Mucosa of gallbladder (tissue), 1 donor: ENCODE results near the gene FABP3. TPM values are rescaled to one million over a fixed set of nuclear protein-coding genes. Genes with fewer than 3 reads are reported as not detected.

Source experiments
- DNase-seq: peaks from one replicate; pipeline ENCODE4 v3.0.0-alpha.2; 2020; ENCODE audit warnings: low spot score
- total RNA-seq: library from RNA; stranded (reverse); gene quantifications from one replicate; pipeline ENCODE4 v1.2.1, GENCODE V29; 2021
- donor health status: DM: no; HTN: no; CAD: no.

FABP3 gene
- 13.3 TPM for total RNA-seq

DNA sequence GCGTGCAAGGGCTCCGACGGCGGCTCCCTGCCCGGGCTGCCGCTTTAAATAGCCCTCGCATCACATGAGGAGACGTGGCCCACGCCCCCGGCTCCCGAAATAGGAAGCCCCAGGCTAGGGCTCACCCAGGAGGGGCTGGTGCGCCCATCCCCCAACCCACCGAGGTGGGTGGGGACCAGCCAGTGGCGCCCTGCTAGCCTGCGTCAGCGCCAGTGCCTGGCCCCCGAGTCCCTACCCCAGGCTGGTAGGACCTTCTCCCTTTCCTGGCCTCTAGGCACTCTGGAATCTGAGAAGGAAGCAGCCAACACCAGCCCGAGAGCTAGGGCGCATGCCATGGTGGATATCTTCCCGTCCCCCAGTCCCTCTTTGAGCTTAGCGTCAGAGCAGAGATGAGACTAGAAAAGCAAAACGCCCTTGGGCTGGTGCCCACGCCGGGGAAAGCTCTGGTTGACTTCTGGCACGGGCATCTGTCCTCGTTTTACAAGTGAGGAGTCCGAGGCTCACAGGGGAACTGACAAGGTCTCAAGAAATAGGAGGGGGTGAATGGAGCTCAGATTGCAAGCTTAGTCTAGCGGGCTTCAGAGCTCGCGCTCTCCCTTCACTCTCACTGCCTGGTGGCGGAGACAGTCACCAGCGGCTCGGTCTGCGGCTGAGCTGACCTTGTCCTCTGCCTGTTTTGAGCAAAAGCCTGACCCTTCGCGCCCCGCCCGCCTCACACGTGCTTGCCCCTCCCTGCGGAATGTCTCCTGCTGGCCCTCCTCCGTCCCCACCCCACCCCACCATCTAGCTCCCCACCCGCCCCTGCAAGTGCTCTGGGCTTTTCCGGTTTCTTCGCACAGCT is at the start of gene FABP3:
Gene FABP3, minus strand, starts transcription at position 21 of the 841 bp plus-strand sequence. CDS start 62 bp downstream, outside the sequence.
- peak; percentile 86 for DNase-seq

DNA sequence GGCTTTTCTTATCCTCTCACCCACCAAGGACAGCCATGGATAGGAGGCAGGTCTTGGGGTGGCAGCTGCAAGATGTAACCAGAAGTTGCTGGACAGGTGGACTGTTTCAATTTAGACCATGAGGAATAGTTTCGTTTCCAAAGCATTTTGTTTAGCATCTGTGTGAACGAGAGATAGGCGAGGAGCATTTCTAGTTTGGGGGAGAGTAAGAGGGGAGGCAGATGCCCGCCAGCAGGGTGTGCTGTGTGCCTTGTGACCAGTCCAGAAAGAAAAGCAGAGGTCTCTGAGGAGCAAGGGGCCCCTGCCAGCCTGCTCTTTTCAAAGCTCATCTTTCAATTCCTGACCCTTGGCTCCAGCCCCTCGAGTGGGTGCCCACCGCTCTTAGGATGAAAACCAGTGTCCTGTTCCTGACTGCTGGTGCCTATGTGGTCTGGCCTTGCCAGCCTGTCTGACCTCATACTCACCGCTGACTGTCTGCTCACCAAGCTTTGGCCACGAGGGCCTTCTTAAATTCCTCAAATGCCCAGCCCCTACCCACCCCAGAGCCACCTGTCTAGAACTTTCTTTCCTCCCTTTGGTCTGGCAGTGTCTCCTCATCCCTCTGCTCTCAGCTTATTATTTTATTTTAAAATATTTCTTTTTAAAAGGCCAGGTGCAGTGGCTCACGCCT is 48.6 kb upstream of the FABP3 start:
- no peak for DNase-seq

- no peak for DNase-seq
Measured at GRCh38 chr1:31420716-31421115, 47.8 kb upstream of the FABP3 start.

- no peak for DNase-seq
Measured at GRCh38 chr1:31418626-31419323, 45.9 kb upstream of the FABP3 start.

DNA sequence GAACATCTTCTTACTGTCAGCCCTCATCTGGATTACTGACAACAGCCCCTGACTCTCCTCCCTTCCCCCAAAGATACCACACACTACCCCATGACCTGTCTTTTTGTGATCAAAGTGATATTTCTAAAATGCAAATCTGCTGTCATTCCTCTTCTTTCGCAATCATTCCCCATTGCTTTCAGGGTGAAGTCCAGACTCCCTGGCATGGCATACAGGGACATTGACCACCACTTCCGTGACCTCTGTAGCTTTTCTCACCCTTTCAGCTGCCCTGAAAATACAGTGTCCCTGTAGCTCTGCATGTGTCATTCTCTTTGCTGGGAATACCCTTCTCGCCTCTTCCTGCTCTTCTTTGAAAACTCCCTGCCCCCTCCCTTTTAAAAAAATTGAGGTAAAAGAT is 44.3 kb upstream of the FABP3 start:
- no peak for DNase-seq

DNA sequence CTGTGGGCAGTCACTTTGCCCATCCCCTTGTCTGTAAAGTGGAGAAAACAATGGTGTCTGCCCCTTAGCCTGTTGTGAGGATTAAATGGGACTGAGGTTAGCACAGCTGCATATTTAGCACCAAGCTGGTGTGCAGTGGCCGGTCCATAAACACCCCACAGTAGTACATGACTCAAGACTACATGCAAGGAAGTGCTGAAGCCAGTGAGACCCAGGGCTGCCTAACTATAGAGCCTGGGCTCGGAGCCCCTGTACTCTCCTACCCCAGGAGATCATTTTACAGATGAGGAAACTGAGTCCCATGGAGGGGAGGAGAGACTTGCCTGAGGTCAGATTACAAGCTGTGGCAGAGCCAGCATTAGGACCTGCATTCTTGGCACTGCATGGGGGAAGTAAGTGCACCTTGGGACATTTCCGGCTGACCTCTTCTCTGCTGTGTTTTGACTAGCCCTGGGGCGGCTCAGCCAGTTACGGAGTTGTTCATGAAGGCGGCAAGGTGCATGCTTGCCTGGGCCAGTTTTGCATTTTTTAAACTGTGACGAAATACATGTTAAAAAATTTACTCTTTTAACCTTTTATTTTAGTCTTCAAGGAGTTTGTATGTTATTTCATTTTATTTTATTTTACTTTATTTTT is 43.3 kb upstream of the FABP3 start:
- DNase-seq = peak; percentile 68

- DNase-seq = no peak
Measured at GRCh38 chr1:31415658-31416057, 42.8 kb upstream of the FABP3 start.

- no peak for DNase-seq
Measured at GRCh38 chr1:31414980-31415370, 42.1 kb upstream of the FABP3 start.

DNA sequence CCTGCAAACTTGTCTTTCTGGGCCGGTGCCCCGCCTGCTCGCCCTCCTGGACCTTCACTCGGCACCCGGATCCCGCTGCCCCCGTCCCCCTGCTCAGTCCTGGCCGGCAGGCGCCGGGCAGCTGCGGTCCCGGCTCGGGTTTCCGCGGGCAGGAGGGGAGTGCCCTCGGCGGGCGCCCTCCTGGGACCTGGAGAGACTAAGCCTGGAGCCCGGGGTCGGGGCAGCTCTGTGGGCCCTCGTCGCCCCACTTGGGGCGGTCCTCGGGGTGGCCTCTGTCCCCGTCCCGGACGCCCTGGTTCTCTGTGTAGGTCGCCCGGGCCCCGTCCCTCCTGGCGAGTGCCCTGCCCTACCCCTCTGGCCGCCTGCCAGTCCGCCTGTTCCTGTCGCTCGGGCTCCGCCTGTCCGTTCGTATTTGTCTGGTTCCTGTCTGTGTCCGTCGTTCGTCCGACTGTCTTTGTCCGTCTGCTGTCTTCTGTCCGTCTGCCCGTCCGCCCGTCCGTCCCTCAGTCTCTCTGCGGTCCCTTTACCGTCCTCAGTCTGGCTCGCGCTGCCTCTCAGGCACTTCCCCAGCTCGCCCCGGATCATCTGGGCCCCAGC is 40.6 kb upstream of the FABP3 start:
- peak; percentile 75 for DNase-seq

DNA sequence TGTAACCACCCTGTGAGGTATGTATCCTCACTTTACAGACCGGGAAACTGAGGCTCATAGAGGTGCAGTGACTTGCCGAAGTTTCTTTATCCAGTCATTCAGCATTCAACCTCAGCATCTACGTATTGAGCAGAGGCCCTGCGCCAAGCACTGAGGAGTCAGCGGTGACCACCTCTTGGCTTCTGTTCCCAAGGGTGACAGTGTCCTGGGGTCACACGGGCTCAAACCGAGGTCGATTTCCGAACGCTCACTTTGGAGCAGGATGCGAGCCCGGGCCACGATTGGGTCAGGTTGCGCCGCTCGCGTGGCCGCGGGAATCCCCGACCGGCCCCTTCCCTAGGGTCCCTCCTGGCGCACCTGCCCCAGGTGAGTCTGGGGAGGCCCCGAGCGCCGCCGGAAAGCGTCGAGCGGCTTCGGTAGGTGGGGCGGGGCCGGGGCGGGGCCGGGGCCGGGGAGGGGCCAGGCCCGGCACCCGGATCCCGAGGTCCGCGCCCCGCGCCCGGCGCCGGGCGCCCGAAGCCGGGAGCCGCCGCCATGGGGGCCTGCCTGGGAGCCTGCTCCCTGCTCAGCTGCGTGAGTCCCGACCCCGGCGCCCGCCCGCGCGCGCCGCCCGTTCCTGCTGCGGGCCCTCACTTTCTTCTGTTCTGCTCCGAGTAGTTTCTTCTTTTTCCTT is 40.0 kb upstream of the FABP3 start, which contains the start of gene SERINC2:
Gene SERINC2, plus strand, starts transcription at position 482 of the 673 bp plus-strand sequence. Its CDS starts 53 bp downstream, at position 535.
- DNase-seq = no peak

DNA sequence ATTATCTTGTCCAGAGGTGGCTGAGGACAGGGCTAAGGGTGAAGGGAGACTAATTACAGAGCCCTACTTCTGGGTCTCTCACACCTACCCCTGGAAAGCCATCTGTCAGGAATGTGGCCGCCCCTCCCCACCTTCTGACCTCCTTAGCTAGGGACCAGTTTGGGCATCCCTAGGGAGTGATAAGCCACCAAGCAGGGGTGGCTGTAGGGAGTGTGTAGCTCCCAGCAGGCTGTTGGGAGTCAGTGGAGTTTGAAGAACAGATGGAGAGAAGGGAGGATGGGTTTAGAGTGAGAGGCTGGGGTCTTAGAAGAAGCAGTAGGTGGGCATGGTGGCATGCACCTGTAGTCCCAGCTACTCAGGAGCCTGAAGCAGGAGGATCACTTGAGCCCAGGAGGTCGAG is 39.3 kb upstream of the FABP3 start:
- DNase-seq = no peak

DNA sequence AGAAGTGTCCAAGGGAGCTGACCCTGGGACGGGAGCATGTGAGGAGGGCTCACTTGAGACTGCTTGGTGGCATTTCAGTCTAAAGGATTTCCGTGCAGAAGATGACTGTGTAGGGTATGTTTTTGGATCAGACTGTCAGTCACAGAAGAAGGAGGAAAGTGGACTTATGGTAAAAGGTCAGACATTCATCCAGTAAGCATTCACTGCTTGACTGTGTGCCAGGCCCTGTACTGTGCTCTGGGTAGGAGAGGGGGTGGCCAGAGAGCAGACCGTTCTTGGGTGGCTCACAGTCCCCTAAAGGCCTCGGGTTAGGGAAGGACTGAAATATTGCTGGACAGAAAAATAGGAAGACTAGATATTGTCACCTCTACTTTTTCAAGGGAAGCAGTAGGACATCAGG is 38.0 kb upstream of the FABP3 start:
- DNase-seq = no peak

DNA sequence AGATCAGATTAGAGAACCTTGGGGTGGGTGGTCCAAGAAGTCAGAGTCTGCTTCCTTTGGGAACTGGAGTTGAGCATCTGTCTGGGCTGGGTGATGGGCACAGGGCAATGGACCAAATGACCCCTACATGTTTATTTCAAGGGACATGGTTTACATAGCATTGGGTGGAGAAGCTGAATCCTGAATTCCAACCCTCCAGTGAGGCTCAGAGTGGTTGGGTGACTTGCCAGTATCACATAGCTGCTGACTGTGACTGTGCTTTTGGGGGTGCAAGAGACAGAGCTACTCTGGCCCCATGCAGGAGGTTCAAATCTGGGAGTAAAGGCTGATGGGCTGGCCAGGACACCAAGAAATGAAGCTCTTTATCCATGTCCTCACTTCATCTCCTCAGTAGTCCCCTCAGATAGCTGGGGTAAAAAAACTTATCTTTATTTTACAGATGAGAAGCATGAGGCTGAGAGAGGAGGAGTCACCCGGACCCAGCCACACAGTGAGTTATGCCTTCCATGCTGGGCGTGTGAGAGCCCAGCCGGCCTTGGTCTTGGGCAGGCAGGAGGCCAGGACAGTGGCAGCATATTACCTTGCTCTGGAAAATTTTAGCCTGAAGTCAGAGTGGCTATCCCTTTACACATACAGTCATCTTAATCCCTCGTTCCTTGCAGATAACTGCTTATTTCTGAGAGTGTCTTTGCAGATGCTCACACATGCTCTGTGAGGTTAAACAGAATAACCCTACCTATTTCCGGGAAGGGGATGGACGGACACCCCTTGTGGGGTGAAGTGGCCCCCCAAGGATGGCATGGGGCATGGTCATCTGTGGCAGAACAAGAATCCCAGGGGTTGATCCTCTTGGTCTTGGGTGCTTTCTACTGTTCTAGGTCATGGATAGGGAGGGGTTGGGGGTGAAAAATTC is 37.3 kb upstream of the FABP3 start:
- no peak for DNase-seq

- no peak for DNase-seq
Measured at GRCh38 chr1:31408788-31409318, 36.0 kb upstream of the FABP3 start.

DNA sequence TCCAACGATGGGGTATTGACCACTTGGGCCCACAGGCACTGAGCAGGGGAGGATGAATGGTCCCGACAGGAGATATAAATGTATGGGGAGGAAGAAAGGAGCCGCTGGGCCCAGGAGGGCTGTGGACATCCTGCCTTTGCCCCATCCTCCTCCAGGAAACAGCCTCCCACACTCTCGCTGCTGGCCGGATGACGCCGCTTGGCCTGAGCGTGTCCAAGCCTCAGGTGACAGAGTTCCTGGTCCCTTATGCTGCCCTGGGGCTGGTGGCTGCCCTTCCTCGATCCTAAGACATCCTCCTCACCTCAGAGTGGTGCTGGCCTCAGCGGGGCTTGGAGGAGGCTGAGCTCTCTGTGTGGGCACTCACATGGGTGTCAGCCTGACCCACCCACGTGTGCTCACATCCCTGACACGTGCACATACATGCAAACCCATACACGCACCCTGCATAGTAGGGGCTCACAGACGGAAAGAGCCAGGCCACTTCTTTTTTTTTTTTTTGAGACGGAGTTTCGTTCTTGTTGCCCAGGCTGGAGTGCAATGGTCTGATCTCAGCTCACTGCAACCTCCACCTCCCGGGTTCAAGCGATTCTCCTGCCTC is 34.3 kb upstream of the FABP3 start:
- no peak for DNase-seq

GRCh38 chr1:31405578-31406245 is 32.8 kb upstream of the FABP3 start:
- no peak for DNase-seq

- no peak for DNase-seq
Measured at GRCh38 chr1:31401241-31401640, 28.4 kb upstream of the FABP3 start.

GRCh38 chr1:31400393-31400792 is 27.5 kb upstream of the FABP3 start:
- DNase-seq = no peak

DNA sequence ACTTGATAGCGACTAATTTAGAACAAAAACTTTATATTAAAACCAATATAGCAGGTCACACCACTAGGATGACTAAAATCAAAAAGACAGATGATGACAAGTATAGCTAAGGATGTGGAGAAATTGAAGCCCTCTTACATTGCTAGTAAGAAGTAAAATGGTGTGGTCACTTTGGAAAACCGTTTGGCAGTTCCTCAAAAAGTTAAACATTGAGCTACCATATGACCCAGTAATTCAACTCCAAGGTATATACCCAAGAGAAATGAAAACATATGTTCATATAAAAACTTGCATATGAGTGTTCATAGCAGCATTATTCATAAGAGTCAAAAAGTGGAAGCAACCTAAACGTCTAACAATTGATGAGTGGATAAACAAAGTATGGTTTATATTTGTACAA is 27.1 kb upstream of the FABP3 start:
- DNase-seq = no peak
